Right lobe of liver (tissue), 4 donors: ENCODE measurements around the gene HSPBP1.

Experiments used
- POLR2A ChIP-seq: fragments of 450-650 bp; IDR thresholded peaks from one replicate; pipeline ENCODE4 v1.6.1; 2017; ENCODE audit warnings: antibody characterized with exemption, mild to moderate bottlenecking
- TF ChIP-seq, protein P1 (sequence below), 4 donors: fragments of 200-600 bp in 3 of 4; fragments of 450-650 bp in 1 of 4; IDR thresholded peaks; one replicate each; pipeline versions ENCODE4 v1.5.1 to v1.8.0; 2016 to 2022; ENCODE audit warnings: antibody characterized with exemption in 4 of 4, mild to moderate bottlenecking in 2 of 4
- donor health status: DM: no; HTN: no; CAD: no.
- donor health status: DM: no; HTN: no; CAD: no.
- donor health status: DM: no; HTN: yes; CAD: no.

DNA sequence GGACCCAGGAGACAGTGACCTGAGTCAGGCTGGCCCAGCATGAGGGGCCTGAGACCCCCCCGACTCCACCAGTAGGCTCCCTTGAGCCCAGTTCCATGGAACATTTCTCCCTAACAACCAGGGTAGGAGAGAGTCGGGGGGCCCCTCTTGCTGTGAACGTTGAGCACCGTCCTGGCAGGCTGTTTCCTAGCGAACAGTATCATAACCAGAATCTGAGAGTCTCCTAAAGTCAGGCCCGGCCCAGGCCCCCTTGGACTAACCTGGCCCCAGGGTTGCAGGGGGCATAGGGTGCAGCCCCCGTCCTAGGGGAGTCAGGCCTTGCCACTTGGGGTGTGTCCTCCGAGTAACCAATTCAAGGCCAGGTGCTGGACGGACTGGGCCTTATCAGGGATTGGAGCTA is 31.5 kb upstream of the HSPBP1 start:
- TF ChIP-seq, protein P1, sequence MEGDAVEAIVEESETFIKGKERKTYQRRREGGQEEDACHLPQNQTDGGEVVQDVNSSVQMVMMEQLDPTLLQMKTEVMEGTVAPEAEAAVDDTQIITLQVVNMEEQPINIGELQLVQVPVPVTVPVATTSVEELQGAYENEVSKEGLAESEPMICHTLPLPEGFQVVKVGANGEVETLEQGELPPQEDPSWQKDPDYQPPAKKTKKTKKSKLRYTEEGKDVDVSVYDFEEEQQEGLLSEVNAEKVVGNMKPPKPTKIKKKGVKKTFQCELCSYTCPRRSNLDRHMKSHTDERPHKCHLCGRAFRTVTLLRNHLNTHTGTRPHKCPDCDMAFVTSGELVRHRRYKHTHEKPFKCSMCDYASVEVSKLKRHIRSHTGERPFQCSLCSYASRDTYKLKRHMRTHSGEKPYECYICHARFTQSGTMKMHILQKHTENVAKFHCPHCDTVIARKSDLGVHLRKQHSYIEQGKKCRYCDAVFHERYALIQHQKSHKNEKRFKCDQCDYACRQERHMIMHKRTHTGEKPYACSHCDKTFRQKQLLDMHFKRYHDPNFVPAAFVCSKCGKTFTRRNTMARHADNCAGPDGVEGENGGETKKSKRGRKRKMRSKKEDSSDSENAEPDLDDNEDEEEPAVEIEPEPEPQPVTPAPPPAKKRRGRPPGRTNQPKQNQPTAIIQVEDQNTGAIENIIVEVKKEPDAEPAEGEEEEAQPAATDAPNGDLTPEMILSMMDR (IDR thresholded peaks at IDR 0.05), result no peak
- no peak for TF ChIP-seq POLR2A
